SK-N-SH treated with all-trans-retinoic acid at 6 μM for 48 hours (cell line): ENCODE data around the gene RASA3.

ENCODE experiments used
- CREB5 ChIP-seq: fragments of 250-450 bp; sonication (Bioruptor Pico); IDR thresholded peaks from 2 replicates; pipeline ENCODE4 v1.5.1; 2020; ENCODE audit warnings: low read depth, mild to moderate bottlenecking, moderate library complexity
- CSDC2 ChIP-seq: fragments of 250-450 bp; sonication (Bioruptor Pico); IDR thresholded peaks from 2 replicates; pipeline ENCODE4 v1.5.0; 2020; ENCODE audit warnings: mild to moderate bottlenecking, moderate library complexity
- ESRRG ChIP-seq: fragments of 250-450 bp; sonication (Bioruptor Pico); IDR thresholded peaks from 2 replicates; pipeline ENCODE4 v1.6.1; 2021; ENCODE audit warnings: mild to moderate bottlenecking
- ISL1 ChIP-seq: fragments of 250-450 bp; sonication (Bioruptor Pico); IDR thresholded peaks from 2 replicates; pipeline ENCODE4 v2.1.2; 2022; ENCODE audit warnings: mild to moderate bottlenecking, moderate library complexity
- OSR1 ChIP-seq: fragments of 250-450 bp; sonication (Bioruptor Pico); IDR thresholded peaks from 2 replicates; pipeline ENCODE4 v1.8.0; 2022; ENCODE audit warnings: moderate library complexity, mild to moderate bottlenecking, inconsistent platforms
- PATZ1 ChIP-seq: fragments of 250-450 bp; sonication (Bioruptor Pico); IDR thresholded peaks from 2 replicates; pipeline ENCODE4 v1.8.0; 2020; ENCODE audit warnings: mild to moderate bottlenecking, moderate library complexity, borderline replicate concordance
- RARB ChIP-seq: fragments of 250-450 bp; sonication (Bioruptor Pico); IDR thresholded peaks from 2 replicates; pipeline ENCODE4 v1.8.0; 2021; ENCODE audit warnings: mild to moderate bottlenecking, moderate library complexity
- ZC3H10 ChIP-seq: fragments of 250-450 bp; sonication (Bioruptor Pico); IDR thresholded peaks from 2 replicates; pipeline ENCODE4 v1.5.1; 2021; ENCODE audit warnings: mild to moderate bottlenecking, moderate library complexity
- TF ChIP-seq, protein P1 (sequence below): fragments of 250-450 bp; sonication (Bioruptor Pico); IDR thresholded peaks from 2 replicates; pipeline ENCODE4 v1.5.1; 2021; ENCODE audit warnings: mild to moderate bottlenecking, moderate library complexity

- TF ChIP-seq, protein P1, sequence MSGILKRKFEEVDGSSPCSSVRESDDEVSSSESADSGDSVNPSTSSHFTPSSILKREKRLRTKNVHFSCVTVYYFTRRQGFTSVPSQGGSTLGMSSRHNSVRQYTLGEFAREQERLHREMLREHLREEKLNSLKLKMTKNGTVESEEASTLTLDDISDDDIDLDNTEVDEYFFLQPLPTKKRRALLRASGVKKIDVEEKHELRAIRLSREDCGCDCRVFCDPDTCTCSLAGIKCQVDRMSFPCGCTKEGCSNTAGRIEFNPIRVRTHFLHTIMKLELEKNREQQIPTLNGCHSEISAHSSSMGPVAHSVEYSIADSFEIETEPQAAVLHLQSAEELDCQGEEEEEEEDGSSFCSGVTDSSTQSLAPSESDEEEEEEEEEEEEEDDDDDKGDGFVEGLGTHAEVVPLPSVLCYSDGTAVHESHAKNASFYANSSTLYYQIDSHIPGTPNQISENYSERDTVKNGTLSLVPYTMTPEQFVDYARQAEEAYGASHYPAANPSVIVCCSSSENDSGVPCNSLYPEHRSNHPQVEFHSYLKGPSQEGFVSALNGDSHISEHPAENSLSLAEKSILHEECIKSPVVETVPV (CRISPR knock-in tag) = no peak
- TF ChIP-seq CREB5 = no peak
- no peak for TF ChIP-seq ISL1 (CRISPR knock-in tag)
- TF ChIP-seq ESRRG (CRISPR knock-in tag) = no peak
- no peak for TF ChIP-seq OSR1
- no peak for TF ChIP-seq ZC3H10 (CRISPR knock-in tag)
- no peak for TF ChIP-seq PATZ1 (CRISPR knock-in tag)
- no peak for TF ChIP-seq CSDC2 (CRISPR knock-in tag)
- TF ChIP-seq RARB (CRISPR knock-in tag) = no peak
Observed at GRCh38 chr13:114152831-114153371, 20.5 kb upstream of the RASA3 start.
